H9 (cell line): Measurements from ENCODE around the gene RPS14. TPM values are rescaled to one million over a fixed set of nuclear protein-coding genes. Genes with fewer than 3 reads are reported as not detected.

Experiments used
- DNase-seq: peaks from one replicate; pipeline ENCODE4 v3.0.0-alpha.2; 2017
- H2AFZ ChIP-seq: one replicate; pipeline ENCODE4 v1.6.1; 2013; ENCODE audit warnings: mild to moderate bottlenecking, low read length, control low read depth, moderate library complexity
- H2AK5ac ChIP-seq: 2 replicates; pipeline ENCODE4 v1.6.1; 2013; ENCODE audit warnings: low read length, control low read depth, mixed read lengths; ENCODE audit not compliant: insufficient read length
- H2BK120ac ChIP-seq: one replicate; pipeline ENCODE4 v1.6.1; 2013; ENCODE audit warnings: low read depth, mild to moderate bottlenecking, low read length, control low read depth, inconsistent platforms; ENCODE audit not compliant: poor library complexity, severe bottlenecking
- H2BK12ac ChIP-seq: 2 replicates; pipeline ENCODE4 v1.6.1; 2013; ENCODE audit warnings: low read length, control low read depth, mixed read lengths, low read depth; ENCODE audit not compliant: insufficient read length
- H2BK15ac ChIP-seq: 2 replicates; pipeline ENCODE4 v1.6.1; 2013; ENCODE audit warnings: low read depth, low read length, control low read depth
- H2BK20ac ChIP-seq: one replicate; pipeline ENCODE4 v1.6.1; 2013; ENCODE audit warnings: low read depth, mild to moderate bottlenecking, low read length, control low read depth, inconsistent platforms; ENCODE audit not compliant: poor library complexity, severe bottlenecking
- H2BK5ac ChIP-seq: 2 replicates; pipeline ENCODE4 v1.6.1; 2013; ENCODE audit warnings: low read length, control low read depth, mixed read lengths; ENCODE audit not compliant: insufficient read length
- H3K14ac ChIP-seq: 2 replicates; pipeline ENCODE4 v1.6.1; 2013; ENCODE audit warnings: low read length, control low read depth; ENCODE audit not compliant: insufficient read depth
- H3K18ac ChIP-seq: 2 replicates; pipeline ENCODE4 v1.6.1; 2013; ENCODE audit warnings: low read depth, mild to moderate bottlenecking, mixed read lengths, low read length, control low read depth; ENCODE audit not compliant: insufficient read length
- H3K23ac ChIP-seq: 2 replicates; pipeline ENCODE4 v1.6.1; 2013; ENCODE audit warnings: low read length, control low read depth, mixed read lengths, low read depth; ENCODE audit not compliant: insufficient read length
- H3K23me2 ChIP-seq: 2 replicates; pipeline ENCODE4 v1.6.1; 2013; ENCODE audit warnings: low read depth, mild to moderate bottlenecking, mixed read lengths, low read length, control low read depth; ENCODE audit not compliant: insufficient read length, poor library complexity, severe bottlenecking
- H3K27ac ChIP-seq: 2 replicates; pipeline ENCODE4 v1.5.1; 2013; ENCODE audit warnings: low read length, control low read depth, mixed read lengths, low read depth; ENCODE audit not compliant: insufficient read length
- H3K27me3 ChIP-seq: 2 replicates; pipeline ENCODE4 v1.6.1; 2013; ENCODE audit warnings: low read length, control low read depth, inconsistent platforms; ENCODE audit not compliant: insufficient read depth
- H3K4ac ChIP-seq: 2 replicates; pipeline ENCODE4 v1.6.1; 2013; ENCODE audit warnings: low read depth, mild to moderate bottlenecking, control low read depth, inconsistent platforms, low read length, moderate library complexity
- H3K4me1 ChIP-seq: 2 replicates; pipeline ENCODE4 v1.6.1; 2013; ENCODE audit warnings: low read length, control low read depth, inconsistent platforms; ENCODE audit not compliant: insufficient read depth
- H3K4me2 ChIP-seq: 2 replicates; pipeline ENCODE4 v1.6.1; 2013; ENCODE audit warnings: low read length, control low read depth, mixed read lengths; ENCODE audit not compliant: insufficient read length, insufficient read depth
- H3K56ac ChIP-seq: 2 replicates; pipeline ENCODE4 v1.6.1; 2013; ENCODE audit warnings: low read depth, mild to moderate bottlenecking, mixed read lengths, low read length, control low read depth; ENCODE audit not compliant: insufficient read length
- H3K79me1 ChIP-seq: 2 replicates; pipeline ENCODE4 v1.6.1; 2013; ENCODE audit warnings: low read depth, mild to moderate bottlenecking, moderate library complexity, low read length, control low read depth, inconsistent platforms; ENCODE audit not compliant: insufficient read depth, poor library complexity, severe bottlenecking
- H3K79me2 ChIP-seq: 2 replicates; pipeline ENCODE4 v1.6.1; 2013; ENCODE audit warnings: low read length, control low read depth, inconsistent platforms; ENCODE audit not compliant: insufficient read depth
- H3K9ac ChIP-seq: 2 replicates; pipeline ENCODE4 v1.6.1; 2013; ENCODE audit warnings: low read length, control low read depth, mixed read lengths; ENCODE audit not compliant: insufficient read length; ENCODE audit errors: extremely low read depth
- H3K9me3 ChIP-seq: one replicate; pipeline ENCODE4 v1.6.1; 2013; ENCODE audit warnings: low read depth, low read length, inconsistent platforms; ENCODE audit not compliant: control insufficient read depth
- H3T11ph ChIP-seq: one replicate; pipeline ENCODE4 v1.6.1; 2013; ENCODE audit warnings: mild to moderate bottlenecking, low read length, control low read depth, inconsistent platforms
- H4K20me1 ChIP-seq: one replicate; pipeline ENCODE4 v1.6.1; 2013; ENCODE audit not compliant: control insufficient read depth, insufficient read length, insufficient read depth
- H4K5ac ChIP-seq: 2 replicates; pipeline ENCODE4 v1.6.1; 2013; ENCODE audit warnings: low read depth, mild to moderate bottlenecking, mixed read lengths, low read length, control low read depth; ENCODE audit not compliant: insufficient read length
- H4K8ac ChIP-seq: replicated peaks from 2 replicates; pipeline ENCODE4 v1.6.1; 2013; ENCODE audit warnings: low read length, control low read depth, mixed read lengths, low read depth; ENCODE audit not compliant: insufficient read length
- H4K91ac ChIP-seq: 2 replicates; pipeline ENCODE4 v1.6.1; 2013; ENCODE audit warnings: low read depth, mild to moderate bottlenecking, moderate library complexity, mixed read lengths, low read length, control low read depth; ENCODE audit not compliant: insufficient read length
- H3K27ac Mint-ChIP-seq, 3 experiments: 2 replicates in 2 of 3; 3 replicates in 1 of 3; pipeline ENCODE4 v1.8.0; 2020 to 2021; ENCODE audit warnings: mixed read lengths in 3 of 3, mild to moderate bottlenecking in 1 of 3, moderate library complexity in 1 of 3
- H3K27me3 Mint-ChIP-seq: 2 replicates; pipeline ENCODE4 v1.8.0; 2021; ENCODE audit warnings: low read depth, mild to moderate bottlenecking, moderate library complexity, mixed read lengths
- H3K36me3 Mint-ChIP-seq, 3 experiments: 2 replicates in 2 of 3; 3 replicates in 1 of 3; pipeline ENCODE4 v1.8.0; 2020 to 2021; ENCODE audit warnings: low read depth in 3 of 3, mixed read lengths in 3 of 3; ENCODE audit not compliant: insufficient read depth in 1 of 3
- H3K4me1 Mint-ChIP-seq, 2 experiments: 2 replicates each; pipeline ENCODE4 v1.8.0; 2020; ENCODE audit warnings: mixed read lengths in 2 of 2
- H3K4me3 Mint-ChIP-seq, 2 experiments: 2 replicates in 1 of 2; 3 replicates in 1 of 2; pipeline ENCODE4 v1.8.0; 2020 to 2021; ENCODE audit warnings: mild to moderate bottlenecking in 2 of 2, mixed read lengths in 2 of 2, moderate library complexity in 1 of 2
- H3K9me3 Mint-ChIP-seq, 2 experiments: 2 replicates in 1 of 2; 3 replicates in 1 of 2; pipeline ENCODE4 v1.8.0; 2020; ENCODE audit warnings: mild to moderate bottlenecking in 2 of 2, mixed read lengths in 2 of 2, moderate library complexity in 1 of 2
- CTCF ChIP-seq: fragments of 200-600 bp; sonication (generic); conservative IDR thresholded peaks from 3 replicates; pipeline ENCODE4 v1.8.0; 2021; ENCODE audit warnings: antibody characterized with exemption, mild to moderate bottlenecking
- WGBS: extraction: QIAGEN DNeasy Blood & Tissue Kit; methylation state at CpG from one replicate; pipeline ENCODE4 v1.1.7; 2013; ENCODE audit warnings: missing lambda C conversion rate, low lambda C conversion rate, mixed read lengths; ENCODE audit not compliant: insufficient read length; ENCODE audit errors: extremely low coverage; 5-methylcytosine and 5-hydroxymethylcytosine counted together
- total RNA-seq: library from RNA; stranded (reverse); gene quantifications from 2 replicates; pipeline ENCODE4 v1.2.1, GENCODE V29; 2021

The RPS14 gene
- total RNA-seq, 1 experiment from 2014 or later = 2,533 TPM

DNA sequence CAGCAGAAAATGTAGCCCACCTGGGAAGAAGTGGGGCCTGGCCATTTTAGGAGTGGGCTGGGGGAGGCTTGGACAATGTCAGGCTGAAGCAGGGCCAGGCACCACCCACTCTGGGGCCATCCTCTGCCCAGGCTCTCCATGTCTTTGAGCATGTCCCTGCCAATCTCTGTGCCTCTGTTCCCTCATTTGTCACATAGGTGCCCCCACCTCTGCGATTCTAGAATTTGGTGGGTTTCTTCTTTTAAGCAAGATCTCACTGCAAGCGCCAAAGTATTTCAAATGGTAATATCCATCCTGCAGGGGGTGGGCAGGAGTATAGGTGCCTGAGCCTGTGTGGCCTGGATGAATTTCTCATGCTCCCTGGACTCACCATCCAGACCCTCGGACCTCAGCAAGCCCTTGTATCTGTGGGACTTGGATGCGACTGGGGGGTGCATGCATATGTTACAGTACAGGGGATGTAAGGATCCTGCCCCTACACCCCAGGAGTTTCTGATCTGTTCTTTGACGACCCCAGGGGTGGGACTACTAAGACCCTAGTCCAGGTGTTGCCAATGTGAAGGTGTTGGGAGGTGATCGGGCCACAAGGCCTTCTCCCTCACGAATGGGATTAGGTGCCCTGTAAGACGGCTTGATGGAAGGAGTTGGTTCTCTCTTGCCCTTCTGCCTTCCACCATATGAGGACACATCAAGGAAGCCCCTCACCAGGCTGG lies 41.2 kb downstream of the RPS14 start:
- Mint-ChIP-seq H3K27ac (peak overlapping the region; percentile 11 to 64 (median 40); a peak in 4 of 7 replicates), H3K36me3 (peaks cover 0 to 2% (median 0%) of the 10 kb centered on the region in 3 experiments; a peak in 1 of 7 replicates), H3K9me3 (no peaks in the 10 kb centered on the region; a peak in 2 of 5 replicates), H3K4me1 (peaks cover 38 to 44% of the 10 kb centered on the region in 2 experiments), H3K4me3 (peak overlapping the region in 1 of 2 experiments; percentile 4; a peak in 2 of 5 replicates), H3K27me3 (no peaks in the 10 kb centered on the region)
- Histone ChIP-seq H3K4me1 (peaks cover 4% of the 10 kb centered on the region; the same call in 1 of the 2 replicates), H3K9me3 (no peaks in the 10 kb centered on the region), H4K8ac (no peak overlapping the region), H3K79me1 (no peaks in the 10 kb centered on the region), H3K23me2 (no peaks in the 10 kb centered on the region), H2BK12ac (no peak overlapping the region), H2AFZ (no peak overlapping the region), H2BK120ac (no peak overlapping the region), H2BK20ac (no peak overlapping the region), H4K20me1 (no peaks in the 10 kb centered on the region), H3K18ac (no peak overlapping the region), H3T11ph (no peak overlapping the region), H3K79me2 (no peaks in the 10 kb centered on the region), H2BK15ac (no peak overlapping the region), H3K4ac (no peak overlapping the region), H4K91ac (no peak overlapping the region), H3K56ac (no peak overlapping the region), H3K27me3 (no peaks in the 10 kb centered on the region), H3K23ac (no peak overlapping the region), H2BK5ac (no peak overlapping the region), H3K9ac (no peak overlapping the region), H3K14ac (no peak overlapping the region), H2AK5ac (no peak overlapping the region), H3K27ac (no peak overlapping the region), H4K5ac (no peak overlapping the region), H3K4me2 (no peak overlapping the region)
- no peak for DNase-seq
- WGBS = no CpG with 5 or more reads among the region's 8 CpGs
- TF ChIP-seq CTCF = no peak
